Effector memory CD4-positive, alpha-beta T cell (primary cell): ENCODE results near the gene SGMS1.
"Not testable (repeated sequence)": the region's sequence is repeated elsewhere in the genome, so short reads cannot be mapped to it uniquely, and the experiment has no call there.

Experiments
- DNase-seq, 3 donors: peaks; one replicate each; pipeline ENCODE4 v3.0.0-alpha.2; 2020
- H3K27ac ChIP-seq: 2 replicates; pipeline ENCODE4 v1.7.0; 2013; ENCODE audit warnings: mild to moderate bottlenecking, low read length, moderate library complexity; ENCODE audit not compliant: insufficient read depth, poor library complexity, severe bottlenecking
- H3K27me3 ChIP-seq: replicated peaks from 2 replicates; pipeline ENCODE4 v1.7.0; 2013; ENCODE audit warnings: mild to moderate bottlenecking, low read length; ENCODE audit not compliant: insufficient read depth, control insufficient read depth, poor library complexity, severe bottlenecking
- H3K36me3 ChIP-seq: 2 replicates; pipeline ENCODE4 v1.7.0; 2013; ENCODE audit warnings: mild to moderate bottlenecking, low read length, moderate library complexity; ENCODE audit not compliant: control insufficient read depth, insufficient read depth
- H3K4me1 ChIP-seq: 2 replicates; pipeline ENCODE4 v1.7.0; 2013; ENCODE audit warnings: low read length, mild to moderate bottlenecking; ENCODE audit not compliant: control insufficient read depth, insufficient read depth, poor library complexity, severe bottlenecking
- H3K4me3 ChIP-seq: 2 replicates; pipeline ENCODE4 v1.7.0; 2013; ENCODE audit warnings: low read length, low read depth, mild to moderate bottlenecking; ENCODE audit not compliant: insufficient read depth, poor library complexity, severe bottlenecking
- H3K9me3 ChIP-seq: 2 replicates; pipeline ENCODE4 v1.7.0; 2013; ENCODE audit warnings: mild to moderate bottlenecking, low read length, moderate library complexity; ENCODE audit not compliant: control insufficient read depth
- total RNA-seq, 3 donors: gene quantifications; one replicate each; lab custom pipeline; 2026; lab: John Stamatoyannopoulos, UW

SGMS1 gene
- total RNA-seq = 55.2 to 66.4 (median 62.6) reads per million in 3 donors

GRCh38 chr10:50623663-50624412 lies at the start of gene SGMS1:
Gene SGMS1, minus strand, starts transcription at chr10:50623956. Its CDS starts 279,842 bp downstream, at chr10:50344114.
- H3K9me3 ChIP-seq = no peaks in the 10 kb centered on the region
- H3K4me3 ChIP-seq = peak within 1 kb of the TSS; percentile 93
- DNase-seq = peak; percentile 62 to 68 (median 64)

GRCh38 chr10:50672152-50672551 lies 48.4 kb upstream of the SGMS1 start:
- H3K4me3 ChIP-seq, H3K4me1 ChIP-seq, H3K27ac ChIP-seq, H3K9me3 ChIP-seq, H3K36me3 ChIP-seq, H3K27me3 ChIP-seq: not testable (repeated sequence)
- DNase-seq = peak in 1 of 3 donors; percentile 8

More at GRCh38 chr10:50623663-50624412, at the start of gene SGMS1:
- Histone ChIP-seq H3K36me3 (no peaks in the 10 kb centered on the region), H3K27ac (peak within 1 kb of the TSS; percentile 97), H3K4me1 (peaks cover 18% of the 10 kb centered on the region), H3K27me3 (no peaks in the 10 kb centered on the region)

DNA sequence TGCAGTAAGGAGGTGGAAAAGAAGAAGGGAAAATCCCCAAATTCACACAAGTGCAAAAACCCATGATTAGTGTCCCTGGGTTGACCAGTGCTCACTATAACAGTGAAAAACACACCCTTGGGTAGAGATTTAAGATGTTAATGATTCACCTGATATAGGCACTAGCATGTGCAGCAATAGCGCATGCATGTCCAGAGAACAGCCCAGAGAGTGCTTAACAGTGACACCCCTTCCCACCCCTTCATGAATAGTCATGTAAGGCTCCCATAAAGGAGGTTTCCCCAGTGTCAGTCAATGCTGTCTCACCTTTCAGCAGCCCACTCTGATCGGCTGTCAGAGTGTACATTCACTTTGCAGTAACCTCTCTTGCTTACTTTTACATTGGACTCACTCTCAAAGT lies 47.9 kb upstream of the SGMS1 start:
- DNase-seq = not testable (repeated sequence)

GRCh38 chr10:50669957-50670356 lies 46.2 kb upstream of the SGMS1 start:
- not testable (repeated sequence) for H3K9me3 ChIP-seq, H3K27me3 ChIP-seq, H3K36me3 ChIP-seq

More for the DNA sequence above, 47.9 kb upstream of the SGMS1 start:
- H3K9me3 ChIP-seq, H3K27ac ChIP-seq, H3K4me1 ChIP-seq, H3K27me3 ChIP-seq, H3K4me3 ChIP-seq, H3K36me3 ChIP-seq: not testable (repeated sequence)

GRCh38 chr10:50667353-50667752 lies 43.6 kb upstream of the SGMS1 start:
- DNase-seq, H3K9me3 ChIP-seq, H3K27me3 ChIP-seq, H3K36me3 ChIP-seq, H3K4me1 ChIP-seq, H3K4me3 ChIP-seq, H3K27ac ChIP-seq: not testable (repeated sequence)

More at GRCh38 chr10:50669957-50670356, 46.2 kb upstream of the SGMS1 start:
- not testable (repeated sequence) for DNase-seq, H3K4me3 ChIP-seq, H3K4me1 ChIP-seq, H3K27ac ChIP-seq

DNA sequence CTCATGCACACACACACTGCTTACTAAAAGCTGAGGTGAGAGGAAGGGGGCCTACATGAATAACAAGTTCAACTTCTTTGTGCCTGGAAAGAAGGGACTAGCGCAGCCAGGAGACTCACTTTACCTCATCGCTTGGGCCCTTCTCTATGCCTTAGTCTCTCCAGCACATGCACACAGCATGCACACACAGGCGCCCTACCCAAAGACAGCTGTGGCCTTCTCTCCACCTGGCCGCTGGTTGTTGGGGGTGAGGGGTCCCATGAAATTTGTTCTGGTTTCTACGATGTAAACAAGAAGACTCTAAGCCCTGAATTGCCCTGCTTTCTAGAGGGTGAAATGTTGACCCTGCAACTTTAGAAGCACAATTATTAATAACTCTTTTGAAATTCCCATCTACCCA lies 38.7 kb upstream of the SGMS1 start:
- H3K4me1 ChIP-seq, H3K9me3 ChIP-seq, H3K36me3 ChIP-seq, H3K27ac ChIP-seq, H3K4me3 ChIP-seq, H3K27me3 ChIP-seq, DNase-seq: not testable (repeated sequence)

DNA sequence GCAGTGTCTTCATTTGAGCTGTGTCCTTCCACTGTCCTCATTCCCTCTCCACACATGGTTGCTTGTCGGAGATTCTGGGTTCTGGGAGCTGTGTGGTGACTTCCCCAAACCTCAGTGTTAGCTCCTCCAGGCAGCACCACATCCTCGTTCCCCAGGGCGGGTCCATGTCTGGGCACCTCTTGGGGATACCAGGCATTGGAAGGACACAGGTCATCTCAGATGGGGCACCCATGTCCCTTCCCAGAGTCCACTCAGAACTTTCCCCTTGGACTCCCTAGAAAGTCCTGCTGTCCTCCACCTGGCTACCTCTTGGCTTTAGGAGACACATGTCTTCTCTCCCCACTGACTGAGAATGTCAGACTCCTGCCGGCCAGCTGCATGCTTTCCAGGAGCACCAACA lies 37.8 kb upstream of the SGMS1 start:
- H3K27me3 ChIP-seq, H3K4me3 ChIP-seq, H3K9me3 ChIP-seq, DNase-seq, H3K4me1 ChIP-seq, H3K36me3 ChIP-seq, H3K27ac ChIP-seq: not testable (repeated sequence)

GRCh38 chr10:50659865-50660730 lies 36.3 kb upstream of the SGMS1 start:
- H3K27ac ChIP-seq, H3K36me3 ChIP-seq, H3K9me3 ChIP-seq, H3K27me3 ChIP-seq, H3K4me1 ChIP-seq: not testable (repeated sequence)
- H3K4me3 ChIP-seq = peak overlapping the region; percentile 49
- DNase-seq = peak in 1 of 3 donors; percentile 11

DNA sequence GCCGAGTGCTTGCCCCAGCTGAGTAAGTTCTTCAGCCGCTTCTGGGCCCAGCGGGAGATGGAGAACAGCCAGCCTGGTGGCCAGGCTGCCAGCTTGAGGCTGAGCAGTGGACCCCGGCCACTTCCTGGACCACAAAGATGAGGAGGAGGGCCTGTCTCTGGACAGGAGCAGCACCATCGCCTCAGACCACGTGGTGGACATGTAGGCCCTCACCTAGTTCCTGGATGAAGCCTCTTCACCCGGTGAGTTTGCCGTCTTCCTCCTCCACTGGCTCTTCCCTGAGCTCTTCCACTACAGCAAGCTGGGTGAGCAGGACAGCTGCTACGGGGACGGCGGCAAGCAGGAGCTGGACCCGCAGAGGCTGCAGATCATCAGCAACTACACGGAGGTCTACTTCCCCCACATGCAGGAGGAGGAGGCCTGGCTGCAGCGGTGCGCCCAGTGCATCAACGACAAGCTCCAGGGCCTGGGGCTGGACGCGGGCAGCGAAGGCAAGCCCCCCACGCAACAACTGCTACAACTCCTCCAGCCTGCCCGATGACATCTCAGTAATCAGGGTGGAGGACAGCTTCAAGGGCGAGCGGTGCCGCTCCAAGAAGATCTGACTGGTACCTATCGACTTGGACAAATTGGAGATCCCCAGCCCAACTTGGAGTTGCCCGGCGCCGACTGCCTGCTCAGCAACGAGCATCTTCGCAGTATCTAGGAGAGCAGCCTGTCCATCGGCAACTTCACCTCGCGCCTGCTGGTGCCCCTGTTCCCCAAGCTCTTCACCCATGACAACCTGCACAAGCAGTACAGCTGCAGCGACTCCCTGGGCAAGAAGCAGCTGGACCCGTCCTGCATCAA lies 35.5 kb upstream of the SGMS1 start:
- not testable (repeated sequence) for H3K36me3 ChIP-seq, DNase-seq, H3K4me3 ChIP-seq, H3K27me3 ChIP-seq, H3K4me1 ChIP-seq, H3K27ac ChIP-seq, H3K9me3 ChIP-seq
